Stimulated activated CD8-positive, alpha-beta memory T cell treated with anti-CD3 and anti-CD28 coated beads, Interleukin-2, amount 100 ng/mL, for 48 hours (primary cell): ENCODE results near the gene SRD5A2.

ENCODE experiments used
- DNase-seq, 2 donors: peaks; one replicate each; pipeline ENCODE4 v3.0.0-alpha.2; 2020; ENCODE audit warnings: low read depth in 2 of 2

The SRD5A2 gene

GRCh38 chr2:31580321-31581117, at the start of gene SRD5A2:
TSS of gene SRD5A2 (minus strand) at chr2:31580938. CDS start at chr2:31580900, 38 bp downstream.
- DNase-seq, result no peak

DNA sequence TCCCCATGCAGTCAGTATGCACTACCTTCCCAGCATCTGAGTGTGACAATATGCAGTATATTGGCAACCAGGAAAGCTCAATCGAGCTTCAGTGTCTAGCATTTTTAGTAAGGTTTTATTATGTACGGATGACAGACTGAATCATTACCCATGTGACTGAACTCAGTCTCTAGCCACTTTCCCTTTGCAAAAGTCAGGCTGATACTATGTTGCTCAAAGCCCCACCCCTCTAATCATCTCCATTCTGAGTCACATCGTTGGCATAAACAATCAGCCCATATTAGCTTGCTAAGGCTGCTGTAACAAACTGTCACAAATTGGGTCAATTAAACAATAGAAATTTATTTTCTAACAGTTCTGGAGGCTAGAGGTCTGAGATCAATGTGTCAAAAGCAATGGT, 25.8 kb upstream of the SRD5A2 start:
- DNase-seq, result no peak

GRCh38 chr2:31598694-31599093, 18.0 kb upstream of the SRD5A2 start:
- no peak for DNase-seq

- no peak for DNase-seq
Observed at GRCh38 chr2:31586230-31586629, 5.5 kb upstream of the SRD5A2 start.

GRCh38 chr2:31581124-31581795, 522 bp upstream of the SRD5A2 start:
- no peak for DNase-seq

GRCh38 chr2:31579996-31580320, 780 bp downstream of the SRD5A2 start:
- no peak for DNase-seq

DNA sequence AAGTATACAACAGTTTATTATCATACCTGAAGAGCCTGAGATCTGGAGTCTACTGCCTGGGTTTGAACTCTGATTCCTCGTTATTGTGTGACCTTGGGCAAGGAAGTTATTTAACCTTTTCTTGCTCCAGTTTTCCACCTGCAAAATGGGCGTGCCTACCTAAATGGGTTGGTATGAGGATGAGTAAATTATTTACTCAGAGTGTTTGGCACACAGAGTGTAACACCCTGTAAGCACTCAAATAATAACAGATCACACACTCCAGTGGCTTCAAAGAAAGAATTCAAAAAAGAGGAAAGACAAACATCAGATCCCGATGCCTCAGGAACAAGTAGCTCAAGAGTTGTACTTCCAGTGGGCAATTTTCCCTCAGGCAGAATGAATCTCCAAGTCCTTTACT, 2.4 kb downstream of the SRD5A2 start:
- no peak for DNase-seq

- no peak for DNase-seq
Observed at GRCh38 chr2:31577143-31577542, 3.6 kb downstream of the SRD5A2 start.

- no peak for DNase-seq
Observed at GRCh38 chr2:31568585-31569201, 12.0 kb downstream of the SRD5A2 start.

DNA sequence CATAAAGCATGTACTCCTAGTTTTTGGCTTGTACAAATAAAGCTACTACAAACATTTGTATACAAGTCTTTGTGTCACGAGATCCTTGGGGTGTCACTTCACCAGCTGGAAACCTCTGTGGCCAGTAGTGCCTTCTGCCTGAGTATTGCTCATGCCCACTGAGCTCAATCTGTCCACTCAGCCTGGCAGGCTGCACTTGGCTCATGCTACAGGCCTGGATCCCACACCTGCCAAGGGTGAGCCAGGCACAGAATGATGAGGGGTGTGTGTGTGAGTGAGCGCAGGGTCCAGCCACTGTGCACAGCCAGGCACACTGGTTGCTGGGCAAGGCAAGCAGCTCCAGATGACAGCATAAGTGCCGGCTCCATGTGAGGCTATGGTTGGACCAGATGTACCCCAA, 13.1 kb downstream of the SRD5A2 start:
- DNase-seq, result no peak

DNA sequence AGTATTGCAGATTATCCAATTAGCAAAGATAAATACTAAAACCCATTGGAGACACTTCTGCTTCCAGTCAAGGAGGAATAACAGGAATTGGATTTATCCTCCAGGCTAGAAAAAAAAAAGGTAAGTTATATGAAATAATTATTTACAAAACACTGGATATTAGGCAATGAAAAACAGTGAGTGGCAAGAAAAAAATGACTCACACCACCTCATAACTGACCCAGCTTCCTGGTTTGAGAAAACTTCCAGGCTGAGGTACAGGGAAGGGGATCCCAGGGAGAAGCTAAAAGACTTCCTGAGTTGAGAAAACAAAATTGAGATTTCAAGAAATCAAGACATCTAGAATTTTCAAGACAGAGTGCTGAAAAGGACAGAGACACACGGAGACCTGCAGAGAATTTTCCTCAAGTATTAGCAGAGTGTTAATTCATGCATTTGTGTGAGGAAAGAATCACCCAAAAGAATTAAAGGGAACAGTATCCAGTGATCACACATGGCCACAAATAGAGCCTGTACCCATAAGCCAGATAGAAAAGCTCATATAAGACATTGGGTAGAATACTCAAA, 17.4 kb downstream of the SRD5A2 start:
- DNase-seq, result no peak

DNA sequence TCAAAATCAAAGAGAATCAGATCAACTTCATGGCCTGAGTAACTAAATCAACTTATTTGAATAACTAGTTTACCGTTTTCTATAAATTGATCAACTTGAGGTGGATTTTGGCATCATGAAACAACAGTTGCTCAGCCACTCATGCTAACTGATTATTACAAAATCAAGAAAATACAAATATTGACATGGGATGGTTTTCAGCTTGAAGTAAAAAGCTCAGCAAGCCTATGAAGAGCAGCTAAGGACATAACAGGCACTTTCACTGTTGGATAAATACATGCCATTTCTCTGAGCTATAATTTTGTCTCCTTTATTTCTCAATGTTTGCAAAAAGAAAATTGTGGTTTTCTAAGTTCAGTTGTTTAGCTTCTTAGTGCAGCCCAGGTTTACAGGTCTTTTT, 18.9 kb downstream of the SRD5A2 start:
- no peak for DNase-seq

DNA sequence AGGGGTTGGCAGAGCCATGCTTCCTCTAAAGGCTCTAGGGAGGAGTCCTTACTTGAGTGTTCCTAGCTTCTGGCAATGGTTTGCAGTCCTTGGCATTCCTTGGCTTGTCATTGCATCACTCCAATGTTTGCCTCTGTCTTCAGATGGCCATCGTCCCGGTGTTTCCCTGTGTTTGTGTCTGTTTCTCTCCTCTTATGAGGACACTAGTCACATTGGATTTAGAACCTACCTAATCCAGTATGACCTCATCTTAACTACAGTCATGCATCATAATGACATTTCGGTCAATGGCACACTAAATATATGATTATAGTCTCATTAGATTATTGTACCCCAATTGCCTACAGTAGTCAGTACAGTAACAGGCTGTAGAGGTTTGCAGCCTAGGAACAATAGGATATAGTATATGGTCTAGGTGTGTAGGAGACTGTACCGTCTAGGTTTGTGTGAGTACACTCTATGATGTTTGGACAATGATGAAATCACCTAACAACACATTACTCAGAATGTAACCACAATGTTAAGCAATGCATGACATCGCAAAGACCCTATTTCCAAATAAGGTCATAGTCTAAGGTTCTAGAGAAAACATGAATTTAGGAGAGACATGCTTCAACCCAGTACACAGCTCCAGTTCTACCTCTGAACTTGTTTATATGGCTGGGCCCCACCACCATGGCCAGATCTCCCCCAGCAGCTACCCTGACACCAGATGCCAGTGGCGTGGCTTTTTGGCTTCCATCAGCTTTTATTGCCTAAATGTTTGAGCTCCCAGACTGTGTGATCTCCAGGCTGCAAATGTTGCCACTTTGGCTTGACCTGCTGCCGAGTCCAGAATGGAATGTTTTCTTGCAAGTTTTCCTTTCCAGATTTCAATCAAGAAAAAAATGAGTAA, 22.1 kb downstream of the SRD5A2 start:
- DNase-seq, result no peak

GRCh38 chr2:31556940-31557339, 23.8 kb downstream of the SRD5A2 start:
- DNase-seq, result no peak

DNA sequence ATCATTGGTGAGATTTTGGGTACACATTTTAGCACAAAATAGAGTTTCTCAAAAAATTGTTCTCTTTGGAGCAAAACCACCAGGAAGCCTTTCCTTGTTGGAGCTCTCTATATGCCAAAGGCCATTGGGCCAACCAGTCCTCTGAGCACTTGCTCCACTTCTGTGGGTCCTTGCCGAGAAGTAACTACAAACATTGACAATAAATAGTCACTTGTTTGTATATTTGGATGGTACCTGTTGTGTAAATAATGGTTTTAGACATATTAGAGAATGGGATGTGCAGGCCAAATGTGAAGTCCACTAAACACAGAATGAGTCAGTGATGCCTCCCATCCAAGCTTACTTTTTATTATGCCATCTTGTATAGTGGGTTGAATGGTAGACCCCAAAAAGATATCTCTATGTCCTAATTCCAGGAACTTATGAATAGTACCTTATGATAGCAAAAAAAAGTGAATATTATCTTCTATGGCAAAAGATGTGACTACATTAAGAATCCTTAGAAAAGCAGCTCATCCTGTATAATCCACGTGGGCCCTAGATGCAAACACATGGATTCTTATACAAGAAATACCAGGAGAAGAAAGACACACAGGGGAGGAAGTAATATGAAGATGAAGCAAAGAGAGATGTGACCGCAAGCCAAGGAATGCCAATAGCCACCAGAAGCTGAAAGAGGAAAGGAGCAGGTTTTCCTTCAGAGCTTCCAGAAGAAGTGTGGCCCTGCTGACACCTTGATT, 24.6 kb downstream of the SRD5A2 start:
- DNase-seq, result no peak

DNA sequence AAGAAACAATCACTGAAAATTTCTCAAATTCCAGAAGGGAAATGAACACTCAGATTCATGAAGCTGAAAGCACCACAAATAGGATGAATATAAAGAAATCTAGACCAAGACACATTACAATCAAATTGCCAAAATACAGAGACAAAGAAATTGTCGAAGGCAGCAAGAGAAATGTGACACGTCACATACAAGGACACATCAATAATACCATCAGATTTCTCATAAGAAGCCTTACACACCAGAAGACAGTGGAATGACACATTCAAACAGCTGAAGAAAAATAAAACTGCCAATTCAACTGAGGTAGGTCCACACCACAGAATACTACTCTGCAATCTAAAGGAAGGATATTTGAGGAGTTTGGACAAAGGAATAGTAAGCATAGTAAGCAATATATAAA, 27.4 kb downstream of the SRD5A2 start:
- no peak for DNase-seq

GRCh38 chr2:31547485-31547884, 33.3 kb downstream of the SRD5A2 start:
- no peak for DNase-seq

DNA sequence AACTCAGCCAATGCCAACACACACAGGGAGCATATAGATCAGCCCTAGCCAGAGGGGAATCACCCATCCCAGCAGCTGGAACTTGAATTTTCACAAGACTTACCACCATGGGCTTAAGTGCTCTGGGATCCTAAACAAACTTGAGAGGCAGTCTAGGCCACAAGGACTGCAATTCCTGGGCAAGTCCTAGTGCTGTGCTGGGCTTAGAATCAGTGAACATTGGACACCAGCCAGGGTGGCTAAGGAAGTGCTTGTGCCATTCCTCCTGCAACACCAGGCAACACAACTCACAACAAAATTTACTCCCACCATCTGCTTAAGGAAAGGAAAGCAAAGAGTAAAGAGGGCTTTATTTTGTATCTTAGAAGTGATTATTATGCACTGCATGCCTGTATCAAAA, 38.9 kb downstream of the SRD5A2 start:
- DNase-seq, result no peak

- no peak for DNase-seq
Observed at GRCh38 chr2:31539505-31539904, 41.2 kb downstream of the SRD5A2 start.

GRCh38 chr2:31535768-31536167, 45.0 kb downstream of the SRD5A2 start:
- no peak for DNase-seq

GRCh38 chr2:31534636-31535035, 46.1 kb downstream of the SRD5A2 start:
- no peak for DNase-seq
